H1 (cell line): Measurements from ENCODE around the gene LNPK. TPM values are rescaled to one million over a fixed set of nuclear protein-coding genes. Genes with fewer than 3 reads are reported as not detected.

Source experiments
- CTCF ChIA-PET: fragments of 300-600 bp; sonication (Branson Sonifier 250); formaldehyde crosslinking; loops from one replicate; lab custom pipeline; 2021; ENCODE audit not compliant: partially characterized antibody; lab: Charles Lee
- POLR2A ChIA-PET: fragments of 300-600 bp; sonication (Branson Sonifier 250); formaldehyde crosslinking; loops from one replicate; lab custom pipeline; 2021; ENCODE audit warnings: inconsistent platforms; ENCODE audit not compliant: partially characterized antibody; lab: Charles Lee
- DNase-seq, 2 experiments: peaks; one replicate each; pipeline versions ENCODE4 v3.0.0 to v3.0.0-alpha.2; 2010 to 2022; ENCODE audit warnings: low spot score in 2 of 2, low read depth in 1 of 2, mixed read lengths in 1 of 2
- FAIRE-seq: peaks from 2 replicates; lab custom pipeline; 2011; peaks lifted over from hg19 to GRCh38; lab: Jason Lieb, UNC
- H2AFZ ChIP-seq: 2 replicates; pipeline ENCODE4 v1.8.1; 2012; ENCODE audit warnings: low read length, inconsistent platforms
- H2AK5ac ChIP-seq: 2 replicates; pipeline ENCODE4 v1.6.1; 2013; ENCODE audit warnings: low read depth, low read length
- H2BK120ac ChIP-seq: replicated peaks from 2 replicates; pipeline ENCODE3; 2013; ENCODE audit warnings: low read depth, low read length, inconsistent platforms
- H2BK12ac ChIP-seq: 2 replicates; pipeline ENCODE4 v1.6.1; 2013; ENCODE audit warnings: low read depth, low read length
- H2BK15ac ChIP-seq: 2 replicates; pipeline ENCODE4 v1.6.1; 2013; ENCODE audit warnings: low read length
- H2BK20ac ChIP-seq: 2 replicates; pipeline ENCODE4 v1.6.1; 2013; ENCODE audit warnings: low read length
- H2BK5ac ChIP-seq: 2 replicates; pipeline ENCODE4 v1.6.1; 2013; ENCODE audit warnings: low read depth, low read length
- H3K14ac ChIP-seq: 2 replicates; pipeline ENCODE4 v1.6.1; 2013; ENCODE audit warnings: inconsistent platforms; ENCODE audit not compliant: insufficient read length
- H3K18ac ChIP-seq: 2 replicates; pipeline ENCODE4 v1.6.1; 2013; ENCODE audit warnings: low read length; ENCODE audit errors: extremely low read depth
- H3K23ac ChIP-seq: 2 replicates; pipeline ENCODE4 v1.6.1; 2013; ENCODE audit warnings: inconsistent platforms; ENCODE audit not compliant: insufficient read length
- H3K23me2 ChIP-seq: 2 replicates; pipeline ENCODE4 v1.6.1; 2013; ENCODE audit warnings: low read depth, low read length
- H3K27ac ChIP-seq: 2 replicates; pipeline ENCODE4 v1.6.1; 2011; ENCODE audit warnings: low read depth, low read length, inconsistent platforms
- H3K27me3 ChIP-seq, 4 experiments: replicated peaks in 1 of 4; 1 replicate in 1 of 4; 2 replicates in 3 of 4; pipeline versions ENCODE4 v1.6.1 to v1.8.1; 2011 to 2013; ENCODE audit warnings: low read length in 3 of 4, mild to moderate bottlenecking in 3 of 4, inconsistent platforms in 2 of 4, mixed read lengths in 2 of 4, moderate library complexity in 1 of 4; ENCODE audit not compliant: control insufficient read depth in 3 of 4, insufficient read depth in 3 of 4; ENCODE audit errors: extremely low read depth in 1 of 4
- H3K36me3 ChIP-seq, 4 experiments: 2 replicates each; pipeline versions ENCODE4 v1.6.1 to v1.8.1; 2011 to 2013; ENCODE audit warnings: mild to moderate bottlenecking in 4 of 4, low read length in 3 of 4, moderate library complexity in 2 of 4, control low read depth in 1 of 4, inconsistent platforms in 1 of 4; ENCODE audit not compliant: insufficient read depth in 4 of 4, control insufficient read depth in 2 of 4
- H3K4ac ChIP-seq: replicated peaks from 2 replicates; pipeline ENCODE3; 2013; ENCODE audit warnings: low read length, low read depth, mixed read lengths, inconsistent platforms; ENCODE audit not compliant: insufficient read length
- H3K4me1 ChIP-seq, 4 experiments: replicated peaks in 1 of 4; 1 replicate in 1 of 4; 2 replicates in 3 of 4; pipeline versions ENCODE4 v1.6.1 to v1.8.1; 2011 to 2013; ENCODE audit warnings: low read length in 3 of 4, inconsistent platforms in 2 of 4, mixed read lengths in 1 of 4; ENCODE audit not compliant: insufficient read depth in 4 of 4, control insufficient read depth in 3 of 4
- H3K4me2 ChIP-seq, 2 experiments: 2 replicates each; pipeline versions ENCODE4 v1.6.1 to v1.8.1; 2011 to 2013; ENCODE audit warnings: low read depth in 2 of 2, low read length in 2 of 2, control low read depth in 1 of 2, inconsistent platforms in 1 of 2, mild to moderate bottlenecking in 1 of 2; ENCODE audit not compliant: insufficient read depth in 1 of 2
- H3K4me3 ChIP-seq, 4 experiments: fragments of 200-600, 300-600 bp in 1 of 4; sonication (generic), shearing (Covaris generic), sonication (Bioruptor Twin) in 1 of 4; 2 replicates each; pipeline versions ENCODE4 v1.5.1 to v1.8.1; 2011 to 2016; ENCODE audit warnings: low read length in 4 of 4, low read depth in 3 of 4, control low read depth in 2 of 4, inconsistent platforms in 2 of 4, mild to moderate bottlenecking in 2 of 4, mixed read lengths in 1 of 4, moderate library complexity in 1 of 4; ENCODE audit not compliant: insufficient read depth in 2 of 4; ENCODE audit errors: extremely low read depth in 1 of 4
- H3K56ac ChIP-seq: replicated peaks from 2 replicates; pipeline ENCODE3; 2013; ENCODE audit warnings: low read depth, mild to moderate bottlenecking, mixed read lengths, low read length, inconsistent platforms; ENCODE audit not compliant: insufficient read length
- H3K79me1 ChIP-seq: 2 replicates; pipeline ENCODE4 v1.6.1; 2013; ENCODE audit warnings: low read depth, low read length, control low read depth
- H3K79me2 ChIP-seq, 2 experiments: 2 replicates each; pipeline versions ENCODE4 v1.6.1 to v1.8.1; 2012 to 2013; ENCODE audit warnings: low read length in 2 of 2, mild to moderate bottlenecking in 2 of 2, inconsistent platforms in 1 of 2; ENCODE audit not compliant: insufficient read depth in 2 of 2, control insufficient read depth in 1 of 2
- H3K9ac ChIP-seq, 4 experiments: replicated peaks in 1 of 4; 1 replicate in 1 of 4; 2 replicates in 3 of 4; pipeline versions ENCODE4 v1.6.1 to v1.8.1; 2011 to 2013; ENCODE audit warnings: low read depth in 3 of 4, low read length in 3 of 4, control low read depth in 2 of 4, mild to moderate bottlenecking in 2 of 4, moderate library complexity in 2 of 4, inconsistent platforms in 1 of 4; ENCODE audit errors: extremely low read depth in 1 of 4
- H3K9me3 ChIP-seq, 2 experiments: 2 replicates each; pipeline versions ENCODE4 v1.6.1 to v1.8.1; 2012 to 2013; ENCODE audit warnings: mild to moderate bottlenecking in 2 of 2, moderate library complexity in 2 of 2, control low read depth in 1 of 2, inconsistent platforms in 1 of 2, low read depth in 1 of 2, low read length in 1 of 2, mixed read lengths in 1 of 2; ENCODE audit not compliant: insufficient read depth in 2 of 2
- H4K20me1 ChIP-seq, 2 experiments: replicated peaks in 1 of 2; 2 replicates each; pipeline versions ENCODE3 to v1.8.1; 2011 to 2013; ENCODE audit warnings: inconsistent platforms in 2 of 2, low read length in 2 of 2, mild to moderate bottlenecking in 1 of 2; ENCODE audit not compliant: insufficient read depth in 2 of 2, control insufficient read depth in 1 of 2
- H4K5ac ChIP-seq: 2 replicates; pipeline ENCODE4 v1.6.1; 2013; ENCODE audit warnings: low read length, low read depth, mixed read lengths, inconsistent platforms; ENCODE audit not compliant: insufficient read length
- H4K8ac ChIP-seq: 2 replicates; pipeline ENCODE4 v1.8.0; 2013; ENCODE audit warnings: mild to moderate bottlenecking, moderate library complexity, low read length, inconsistent platforms; ENCODE audit not compliant: insufficient read depth; ENCODE audit errors: extremely low read depth
- H4K91ac ChIP-seq: replicated peaks from 2 replicates; pipeline ENCODE3; 2013; ENCODE audit warnings: low read length, mixed read lengths, inconsistent platforms; ENCODE audit not compliant: insufficient read length
- ASH2L ChIP-seq: fragments of 200-600, 300-600 bp; sonication (generic); IDR thresholded peaks from one replicate; pipeline ENCODE4 v1.7.1; 2017; ENCODE audit warnings: low read length
- BACH1 ChIP-seq: IDR thresholded peaks from 2 replicates; pipeline ENCODE4 v1.6.1; 2012; ENCODE audit warnings: low read length, improper control_type of control experiment
- CEBPB ChIP-seq: IDR thresholded peaks from 2 replicates; pipeline ENCODE4 v1.6.1; 2012; ENCODE audit warnings: low read depth, low read length
- CREB1 ChIP-seq: IDR thresholded peaks from 2 replicates; pipeline ENCODE4 v1.6.1; 2012; ENCODE audit warnings: inconsistent platforms
- EGR1 ChIP-seq: IDR thresholded peaks from 2 replicates; pipeline ENCODE4 v1.6.1; 2011; ENCODE audit warnings: low read depth, low read length, borderline replicate concordance
- GABPA ChIP-seq: IDR thresholded peaks from 2 replicates; pipeline ENCODE4 v1.6.1; 2011; ENCODE audit warnings: mild to moderate bottlenecking, low read length, moderate library complexity, borderline replicate concordance; ENCODE audit not compliant: insufficient read depth
- KDM5A ChIP-seq: fragments of 200-600 bp; IDR thresholded peaks from 2 replicates; pipeline ENCODE4 v1.7.1; 2012; ENCODE audit warnings: mild to moderate bottlenecking, low read length, inconsistent platforms, mixed read lengths
- SAP30 ChIP-seq: fragments of 300-600 bp; sonication (generic); IDR thresholded peaks from 2 replicates; pipeline ENCODE4 v1.7.1; 2012; ENCODE audit warnings: low read length, moderate library complexity, mild to moderate bottlenecking, inconsistent platforms; ENCODE audit not compliant: insufficient read depth, insufficient replicate concordance
- SRF ChIP-seq: IDR thresholded peaks from 2 replicates; pipeline ENCODE4 v1.6.1; 2011; ENCODE audit warnings: mild to moderate bottlenecking, low read depth, low read length, moderate library complexity
- TCF12 ChIP-seq: IDR thresholded peaks from 2 replicates; pipeline ENCODE4 v1.6.1; 2011; ENCODE audit warnings: low read depth, mild to moderate bottlenecking, low read length
- YY1 ChIP-seq: IDR thresholded peaks from 2 replicates; pipeline ENCODE4 v1.6.1; 2011; ENCODE audit warnings: low read depth, mild to moderate bottlenecking, low read length
- WGBS, 2 experiments: shearing (Covaris generic) in 1 of 2; methylation state at CpG; one replicate each; pipeline versions ENCODE4 v1.1.6 to v1.1.7; 2013 to 2015; ENCODE audit warnings: low lambda C conversion rate in 2 of 2, mixed read lengths in 2 of 2, inconsistent platforms in 1 of 2, low coverage in 1 of 2, missing lambda C conversion rate in 1 of 2; ENCODE audit not compliant: insufficient replicate concordance in 2 of 2, insufficient coverage in 1 of 2, insufficient read length in 1 of 2; ENCODE audit errors: extremely low coverage in 1 of 2, missing lambda C conversion rate in 1 of 2; 5-methylcytosine and 5-hydroxymethylcytosine counted together
- polyA plus RNA-seq, 7 experiments: library from polyadenylated mRNA; depleted of rRNA in 3 of 7; stranded (reverse) in 5 of 7; unstranded in 2 of 7; fragments of >200 nt in 5 of 7; fragments of 200-250 nt in 2 of 7; gene quantifications; 1 replicate in 5 of 7; 2 replicates in 1 of 7; 4 replicates in 1 of 7; pipeline versions ENCODE4 v1.2.1 to v1.2.3, GENCODE V29; 2011 to 2013; ENCODE audit warnings: missing spikeins in 2 of 7, mixed read lengths in 2 of 7
- total RNA-seq: library from RNA; stranded (reverse); fragmentation: NEBNext Ultra II Directional; extraction: Animal tissue kit (Norgen Biotek cat#: 25700); gene quantifications from 2 replicates; pipeline ENCODE4 v1.2.1, GENCODE V29; 2021
- TF ChIP-seq, protein P1 (sequence below): IDR thresholded peaks from 2 replicates; pipeline ENCODE4 v1.6.1; 2012; ENCODE audit warnings: inconsistent platforms
- TF ChIP-seq, protein P2 (sequence below): IDR thresholded peaks from 2 replicates; pipeline ENCODE4 v1.6.1; 2012; ENCODE audit warnings: low read length, inconsistent platforms

LNPK gene
- total and polyA plus RNA-seq, 2 of the 8 experiments (the other 6 are each of a cell fraction or from before 2014, with no cell fraction given), result 3.1 to 10.3 TPM

DNA sequence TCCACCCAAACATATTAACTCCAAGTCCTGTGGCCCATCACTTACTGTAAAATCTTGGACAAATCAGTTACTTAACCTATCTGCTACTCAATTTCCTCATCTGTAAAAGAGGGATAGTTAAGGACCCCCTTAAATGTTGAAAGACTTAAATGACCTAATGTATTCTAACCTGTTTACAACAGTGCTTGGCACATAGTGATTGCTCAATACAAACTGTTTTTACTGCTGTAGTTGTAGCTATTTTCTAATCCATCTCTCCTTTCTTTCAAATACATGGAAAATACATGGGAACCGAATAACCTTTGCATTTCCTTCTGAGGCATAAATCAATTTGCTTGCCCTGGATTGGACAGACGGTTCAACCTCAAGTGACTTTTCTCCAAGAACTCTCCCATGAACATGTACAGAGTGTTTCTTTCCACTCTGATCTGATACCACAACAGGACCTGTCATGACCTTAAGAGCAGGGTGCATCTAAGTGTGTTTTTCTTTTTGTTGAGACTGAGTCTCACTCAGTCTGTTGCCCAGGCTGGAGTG lies 2.7 kb downstream of the LNPK start:
- ChIA-PET POLR2A (no interaction called here), CTCF (interaction anchor here (0.6 kb wide), 1 partner anchor 991 kb away, joined by 3 read pairs; no protein-coding TSS in a partner anchor)
- Histone ChIP-seq H3K23me2 (peaks cover 11% of the 10 kb centered on the region), H4K5ac (no peak overlapping the region), H3K4me3 (no peak overlapping the region), H3K9ac (no peak overlapping the region), H3K4me1 (peaks cover 0 to 10% (median 5%) of the 10 kb centered on the region in 4 experiments; a peak in 5 of 7 replicates), H3K9me3 (no peaks in the 10 kb centered on the region), H3K56ac (no peak overlapping the region), H4K20me1 (no peaks in the 10 kb centered on the region), H3K14ac (no peak overlapping the region), H3K79me1 (no peaks in the 10 kb centered on the region), H3K18ac (no peak overlapping the region), H2BK15ac (no peak overlapping the region), H3K4me2 (no peak overlapping the region), H2BK12ac (no peak overlapping the region), H3K4ac (no peak overlapping the region), H3K27ac (no peak overlapping the region), H3K36me3 (no peaks in the 10 kb centered on the region), H2AK5ac (no peak overlapping the region), H3K23ac (no peak overlapping the region), H4K8ac (no peak overlapping the region), H3K27me3 (peaks cover 0 to 9% (median 5%) of the 10 kb centered on the region in 4 experiments; a peak in 5 of 7 replicates), H4K91ac (no peak overlapping the region), H2BK120ac (no peak overlapping the region), H2BK20ac (no peak overlapping the region), H2AFZ (no peak overlapping the region), H2BK5ac (no peak overlapping the region), H3K79me2 (peaks cover 0 to 17% of the 10 kb centered on the region in 2 experiments; a peak in 1 of 4 replicates)
- DNase-seq, result no peak
- TF ChIP-seq BACH1 (no peak), SAP30 (no peak), CEBPB (no peak), GABPA (no peak), KDM5A (no peak), ASH2L (no peak), TCF12 (no peak), CREB1 (no peak), SRF (no peak), YY1 (no peak), EGR1 (no peak)
- TF ChIP-seq, protein P1, sequence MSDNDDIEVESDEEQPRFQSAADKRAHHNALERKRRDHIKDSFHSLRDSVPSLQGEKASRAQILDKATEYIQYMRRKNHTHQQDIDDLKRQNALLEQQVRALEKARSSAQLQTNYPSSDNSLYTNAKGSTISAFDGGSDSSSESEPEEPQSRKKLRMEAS, result no peak
- TF ChIP-seq, protein P2, sequence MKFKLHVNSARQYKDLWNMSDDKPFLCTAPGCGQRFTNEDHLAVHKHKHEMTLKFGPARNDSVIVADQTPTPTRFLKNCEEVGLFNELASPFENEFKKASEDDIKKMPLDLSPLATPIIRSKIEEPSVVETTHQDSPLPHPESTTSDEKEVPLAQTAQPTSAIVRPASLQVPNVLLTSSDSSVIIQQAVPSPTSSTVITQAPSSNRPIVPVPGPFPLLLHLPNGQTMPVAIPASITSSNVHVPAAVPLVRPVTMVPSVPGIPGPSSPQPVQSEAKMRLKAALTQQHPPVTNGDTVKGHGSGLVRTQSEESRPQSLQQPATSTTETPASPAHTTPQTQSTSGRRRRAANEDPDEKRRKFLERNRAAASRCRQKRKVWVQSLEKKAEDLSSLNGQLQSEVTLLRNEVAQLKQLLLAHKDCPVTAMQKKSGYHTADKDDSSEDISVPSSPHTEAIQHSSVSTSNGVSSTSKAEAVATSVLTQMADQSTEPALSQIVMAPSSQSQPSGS, result no peak
- no peak for FAIRE-seq
- 88% methylated on average over 2 of the region's 2 CpGs; no CpG with 5 or more reads in 1 of the 2 experiments for WGBS, 2 experiments
